HL-60 (cell line): ENCODE measurements around the gene HLA-DQB1.

ENCODE experiments used
- CTCF ChIP-seq: IDR thresholded peaks from one replicate; pipeline ENCODE4 v1.5.1; 2011; ENCODE audit warnings: low read length, control low read depth, inconsistent platforms; ENCODE audit not compliant: insufficient read depth
- POLR2AphosphoS5 ChIP-seq: IDR thresholded peaks from 2 replicates; pipeline ENCODE4 v1.6.1; 2012; ENCODE audit warnings: low read depth
- REST ChIP-seq: IDR thresholded peaks from 2 replicates; pipeline ENCODE4 v1.6.1; 2012; ENCODE audit warnings: low read depth; ENCODE audit not compliant: insufficient replicate concordance

GRCh38 chr6:32662099-32662498 is 4.4 kb downstream of the HLA-DQB1 start:
- TF ChIP-seq CTCF (no peak), POLR2AphosphoS5 (no peak), REST (no peak)
